IPS-NIHi7 (cell line): Measurements from ENCODE around the gene IFNL3.
"Not testable (repeated sequence)": the region's sequence is repeated elsewhere in the genome, so short reads cannot be mapped to it uniquely, and the experiment has no call there.

Experiments
- DNase-seq: peaks from one replicate; pipeline ENCODE4 v3.0.0; 2012; ENCODE audit warnings: mixed read lengths; ENCODE audit errors: extremely low spot score

Gene IFNL3

DNA sequence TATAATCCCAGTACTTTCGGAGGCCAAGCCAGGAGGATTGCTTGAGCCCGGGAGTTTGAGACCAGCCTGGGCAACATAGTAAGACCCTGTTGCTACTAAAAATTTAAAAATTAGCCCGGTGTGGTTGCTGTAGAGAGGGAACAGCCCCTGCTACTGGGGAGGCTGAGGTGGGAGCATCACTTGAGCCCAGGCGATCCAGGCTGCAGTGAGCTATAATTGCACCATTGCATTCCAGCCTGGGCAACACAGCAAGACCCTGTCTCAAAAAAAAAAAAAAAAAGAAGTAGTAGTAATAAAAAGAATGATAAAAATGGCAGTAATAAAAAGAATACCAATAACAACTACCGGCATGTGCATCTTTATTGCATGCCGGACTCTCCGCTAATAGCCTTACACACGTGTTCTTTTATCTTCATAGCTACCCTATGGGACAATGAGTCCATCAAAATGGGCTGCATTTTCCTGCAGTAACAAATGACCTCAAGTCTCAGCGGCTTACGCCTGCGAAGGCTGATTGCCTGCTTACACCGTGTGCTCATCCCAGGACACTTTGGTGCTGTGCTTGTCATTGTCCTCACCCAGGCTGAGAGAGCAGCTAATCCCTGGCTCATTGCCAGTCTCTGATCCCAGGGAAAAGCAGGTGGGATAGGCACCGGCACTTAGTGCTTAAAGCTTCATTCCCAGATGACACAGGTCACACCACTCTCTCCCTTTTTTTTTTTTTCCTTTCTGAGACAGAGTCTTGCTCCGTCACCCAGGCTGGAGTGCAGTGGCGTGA, 26.4 kb downstream of the IFNL3 start:
- no peak for DNase-seq

DNA sequence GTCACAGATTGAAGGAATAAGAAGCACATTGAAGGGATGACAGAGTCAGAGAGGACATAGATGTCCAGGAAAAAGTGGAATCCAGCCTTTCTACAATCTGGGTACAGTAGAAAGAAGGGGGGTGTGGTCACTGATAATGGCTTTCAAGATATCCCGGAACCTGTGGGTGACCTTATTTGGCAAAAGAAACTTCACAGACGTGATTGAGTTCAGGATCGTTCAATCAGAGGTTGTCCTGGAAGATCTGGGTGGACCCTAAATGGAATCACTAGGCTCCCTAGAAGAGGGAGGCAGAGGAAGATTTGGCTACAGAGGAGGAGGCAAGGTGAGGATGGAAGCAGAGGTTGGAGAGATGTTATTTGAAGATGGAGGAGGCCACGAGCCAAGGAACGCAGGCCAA, 27.7 kb downstream of the IFNL3 start:
- no peak for DNase-seq

DNA sequence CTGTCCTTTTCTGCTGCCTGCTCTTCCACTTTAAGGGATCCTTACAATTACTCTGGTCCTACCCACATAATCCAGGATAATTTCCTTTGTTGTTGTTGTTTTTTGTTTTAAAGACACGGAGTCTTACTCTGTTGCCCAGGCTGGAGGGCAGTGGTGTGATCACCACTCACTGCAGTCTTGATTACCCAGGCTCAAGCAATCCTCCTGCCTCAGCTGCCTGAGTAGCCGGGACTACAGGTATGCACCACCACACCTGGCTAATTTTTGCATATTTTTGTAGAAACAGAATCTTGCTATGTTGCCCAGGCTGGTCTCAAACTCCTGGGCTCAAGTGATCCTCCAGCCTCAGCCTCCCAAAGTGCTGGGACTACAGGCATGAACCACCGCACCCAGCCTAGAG, 29.5 kb downstream of the IFNL3 start:
- not testable (repeated sequence) for DNase-seq

DNA sequence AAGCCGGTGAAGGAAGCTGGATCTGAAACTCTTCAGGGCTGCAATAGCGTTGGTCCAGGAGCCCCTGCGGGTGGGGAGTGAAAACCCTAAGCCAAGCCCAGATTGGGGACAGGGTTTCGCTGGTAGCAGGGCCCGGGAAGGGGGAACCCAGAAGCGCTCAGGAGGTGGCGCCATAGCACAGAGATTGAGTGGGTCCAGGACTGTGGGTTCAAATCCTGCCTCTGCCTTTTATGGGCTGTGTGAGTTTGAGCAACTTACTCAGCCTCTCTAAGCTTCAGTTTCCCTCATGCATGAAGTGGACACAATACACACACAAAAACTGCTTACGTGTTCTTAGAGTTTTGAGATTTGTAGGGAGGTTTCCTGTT, 32.4 kb downstream of the IFNL3 start:
- peak; percentile 79 for DNase-seq

DNA sequence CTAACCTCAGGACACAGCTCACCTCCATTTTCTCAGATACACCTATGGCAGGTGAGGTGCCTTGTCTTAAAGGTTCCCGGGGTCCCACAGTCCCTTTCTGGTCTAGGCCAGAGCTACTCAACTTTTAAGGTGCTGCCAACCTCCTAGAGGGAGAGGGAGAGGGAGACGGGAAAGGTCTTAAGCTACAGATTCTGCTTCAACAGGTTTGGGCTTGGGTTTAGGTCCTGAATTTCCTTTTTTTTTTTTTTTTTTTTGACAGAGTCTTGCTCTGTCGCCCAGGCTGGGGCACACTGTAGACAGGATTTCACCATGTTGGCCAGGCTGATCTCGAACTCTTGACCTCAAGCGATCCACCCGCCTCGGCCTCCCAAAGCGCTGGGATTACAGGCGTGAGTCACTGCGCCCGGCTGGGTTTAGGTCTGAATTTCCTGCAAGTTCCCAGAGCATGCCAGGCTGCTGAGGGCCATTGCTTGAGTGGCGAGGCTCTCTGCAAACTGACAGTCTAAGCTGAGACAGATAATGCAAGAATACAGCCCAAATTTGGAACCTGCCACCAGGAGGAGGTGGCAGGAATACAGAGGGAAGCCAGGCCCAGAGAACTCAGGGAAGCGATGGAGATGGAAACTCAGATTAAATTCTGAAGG, 33.0 kb downstream of the IFNL3 start:
- no peak for DNase-seq

DNA sequence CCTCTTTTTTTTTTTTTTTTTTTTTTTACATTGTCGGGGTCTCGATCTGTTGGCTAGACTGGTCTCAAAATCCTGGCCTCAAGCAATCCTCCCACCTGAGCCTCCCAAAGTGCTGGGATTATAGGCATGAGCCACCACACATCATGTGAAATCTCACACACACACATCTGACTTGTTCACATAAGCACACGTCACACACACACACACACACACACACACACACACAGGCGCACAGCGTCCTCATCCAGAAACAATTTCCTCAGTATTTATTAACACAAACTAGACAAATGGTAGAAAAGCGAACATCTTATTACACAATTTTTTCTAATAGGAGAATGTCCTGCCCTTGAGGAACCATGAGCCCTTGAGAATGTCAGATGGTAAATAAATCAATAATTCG, 35.6 kb downstream of the IFNL3 start:
- no peak for DNase-seq

DNA sequence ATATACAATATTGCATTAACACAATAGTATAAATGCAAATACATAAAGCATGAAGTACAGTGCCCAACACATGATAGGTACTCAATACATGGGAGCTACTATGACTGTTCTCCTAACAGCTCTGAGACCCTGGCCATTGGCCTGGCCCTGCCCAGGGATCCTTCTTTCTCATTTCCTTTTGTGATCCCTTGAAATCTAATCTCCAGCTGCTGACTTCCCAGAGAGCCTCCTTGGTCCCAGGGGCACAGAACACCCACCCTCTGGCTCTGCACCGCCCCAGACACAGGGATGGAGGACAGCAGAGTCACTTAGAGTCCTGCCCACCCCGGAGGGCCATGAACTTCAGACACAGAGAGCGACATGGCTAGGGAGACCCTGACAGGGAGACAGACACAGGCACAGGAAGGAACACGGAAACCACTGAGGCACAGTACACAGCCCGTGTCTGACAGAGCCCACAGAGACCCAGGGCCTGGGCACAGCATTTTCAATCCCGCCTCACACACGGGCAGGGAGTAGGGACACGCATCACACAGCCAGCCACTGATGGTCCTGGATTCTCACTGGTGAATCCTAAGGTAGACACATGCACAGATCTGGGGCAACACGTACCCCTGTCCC, 36.5 kb downstream of the IFNL3 start:
- DNase-seq, result no peak

DNA sequence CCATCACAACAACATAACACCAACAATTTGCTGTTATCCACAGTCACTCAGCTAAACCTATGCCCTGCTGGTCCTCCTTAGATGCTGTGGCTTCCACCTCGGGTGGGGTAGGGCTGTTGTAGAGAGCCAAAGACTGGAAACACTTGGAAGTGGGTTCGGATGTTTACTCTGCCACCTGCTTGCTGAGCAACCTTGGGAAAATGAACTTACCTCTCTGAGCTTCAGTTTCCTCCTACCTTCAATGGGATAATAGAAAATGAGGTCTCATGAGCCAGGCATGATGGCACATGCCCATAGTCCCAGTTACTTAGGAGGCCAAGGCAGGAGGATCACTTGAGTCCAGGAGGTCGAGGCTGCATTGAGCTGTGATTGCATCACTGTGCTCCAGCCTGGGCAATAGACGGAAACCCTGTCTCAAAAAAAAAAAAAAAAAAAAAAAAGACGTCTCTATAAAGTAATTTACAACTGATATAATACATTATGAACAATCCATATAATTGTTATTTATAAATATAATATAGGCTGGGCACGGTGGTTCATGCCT, 37.4 kb downstream of the IFNL3 start:
- DNase-seq, result no peak

DNA sequence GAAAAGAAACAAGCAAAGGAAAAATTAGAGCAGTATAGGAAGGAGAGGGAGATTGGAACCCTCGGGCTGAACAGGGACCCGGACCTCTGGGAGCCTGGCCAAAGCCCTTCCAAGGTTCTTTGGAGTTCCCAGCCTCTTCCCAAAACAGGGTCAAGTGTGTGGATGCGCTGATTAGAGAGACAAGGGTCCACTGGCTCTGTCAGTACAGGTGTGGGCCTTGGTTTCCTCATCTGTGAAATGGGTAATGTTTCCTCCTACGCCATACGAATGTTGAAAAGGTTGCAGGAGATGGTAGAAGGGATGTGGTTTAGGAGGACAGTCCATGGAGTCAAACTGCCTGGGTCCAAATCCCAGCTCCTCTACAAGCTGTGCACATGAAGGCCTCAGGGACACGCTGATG, 38.7 kb downstream of the IFNL3 start:
- no peak for DNase-seq

DNA sequence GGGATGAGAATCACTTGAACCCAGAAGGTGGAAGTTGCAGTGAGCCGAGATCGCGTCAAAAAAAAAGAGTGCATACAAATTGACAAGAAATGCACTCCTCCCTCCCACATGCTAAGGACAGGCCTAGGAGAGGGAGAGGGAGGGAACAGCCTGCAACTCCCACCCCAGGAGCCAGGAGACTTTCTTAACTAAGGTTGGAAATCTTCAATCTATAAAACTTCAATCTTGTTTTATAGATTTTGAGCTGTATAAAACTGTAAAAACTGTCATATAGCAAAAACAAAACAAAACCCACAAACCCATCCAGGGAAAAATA, 39.4 kb downstream of the IFNL3 start:
- no peak for DNase-seq

DNA sequence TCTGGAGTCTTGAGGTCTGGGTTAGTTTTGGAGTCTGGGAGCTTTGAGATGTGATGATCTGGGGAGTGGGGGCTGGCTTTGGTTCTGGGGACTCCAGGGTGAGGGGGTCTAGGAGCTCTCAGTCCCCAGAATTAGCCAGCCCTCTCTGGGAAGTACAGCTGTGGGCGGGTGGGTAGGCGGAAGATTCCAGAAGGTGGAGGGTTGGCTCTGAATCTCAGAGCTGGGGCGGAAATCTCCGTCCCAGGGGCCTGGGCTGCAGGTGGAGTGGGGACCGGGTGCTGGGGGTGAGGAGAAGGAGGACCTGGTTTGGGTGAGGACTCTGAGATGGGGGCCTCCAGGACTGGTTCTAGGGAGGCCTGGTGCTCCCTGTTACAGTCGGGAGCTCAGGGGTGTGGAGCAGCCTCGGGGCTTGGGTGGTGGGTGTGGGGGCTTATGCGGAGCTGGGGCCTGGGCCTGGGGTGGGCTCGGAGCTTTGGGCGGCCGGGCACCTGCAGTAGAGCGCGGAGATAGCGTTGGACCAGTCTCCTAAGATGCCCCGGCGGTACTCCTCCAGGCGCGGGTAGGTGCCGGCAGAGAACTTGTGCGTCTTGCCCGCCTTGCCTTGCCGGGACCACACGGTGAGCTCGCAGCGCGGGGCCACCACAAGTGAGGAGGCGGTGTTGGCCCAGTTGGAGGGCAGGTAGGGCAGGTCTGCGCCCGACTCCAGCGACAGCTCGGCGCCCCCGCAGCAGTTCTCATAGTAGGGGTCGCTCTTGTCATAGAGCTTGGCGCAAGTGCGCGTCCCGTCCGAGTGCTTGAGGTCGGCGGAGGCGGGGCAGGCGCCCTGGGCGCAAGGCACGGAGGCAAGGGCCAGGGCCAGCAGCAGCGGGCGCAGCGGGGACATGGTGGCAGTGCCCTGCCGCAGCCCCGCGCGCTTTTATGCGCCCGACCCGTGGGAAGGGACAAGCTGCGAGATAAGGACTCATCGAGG, 41.1 kb downstream of the IFNL3 start, which contains the start of gene SYCN:
SYCN (minus strand) TSS at position 892 of the 970 bp plus-strand sequence; CDS start at position 883, 9 bp downstream.
- no peak for DNase-seq

DNA sequence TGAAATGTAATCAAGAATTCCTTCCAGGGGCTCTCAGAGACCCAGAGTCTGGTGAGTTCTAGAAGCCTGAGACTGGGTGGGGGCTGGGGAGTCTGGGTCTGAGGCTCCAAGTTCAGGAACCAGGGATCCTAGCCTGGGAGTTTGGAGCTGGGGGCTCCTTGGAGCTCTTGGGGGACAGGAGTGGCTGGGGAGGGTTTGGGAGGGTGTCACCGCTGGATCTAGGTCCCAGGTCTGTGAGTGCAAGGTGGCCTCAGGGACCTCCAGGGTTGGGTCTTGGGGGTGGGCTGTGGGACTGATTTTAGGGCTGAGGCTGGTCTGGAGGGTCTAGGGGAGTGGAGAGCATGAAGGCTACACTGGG, 41.8 kb downstream of the IFNL3 start:
- no peak for DNase-seq

DNA sequence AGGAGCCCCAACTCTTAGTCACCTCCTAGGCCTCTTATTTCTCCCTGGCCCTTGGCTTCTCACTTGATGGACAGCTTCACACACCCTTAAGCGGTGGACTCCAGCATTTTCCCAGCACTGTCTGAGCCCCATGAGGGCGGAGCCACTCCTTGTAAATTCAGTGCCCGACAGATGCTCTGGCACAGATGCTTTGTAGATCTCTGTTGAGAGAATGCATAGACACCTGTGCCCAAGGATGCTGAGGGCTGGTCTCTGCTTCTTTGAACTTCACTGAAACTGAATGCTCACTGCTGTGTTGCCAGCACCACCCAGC, 44.0 kb downstream of the IFNL3 start:
- DNase-seq, result no peak

DNA sequence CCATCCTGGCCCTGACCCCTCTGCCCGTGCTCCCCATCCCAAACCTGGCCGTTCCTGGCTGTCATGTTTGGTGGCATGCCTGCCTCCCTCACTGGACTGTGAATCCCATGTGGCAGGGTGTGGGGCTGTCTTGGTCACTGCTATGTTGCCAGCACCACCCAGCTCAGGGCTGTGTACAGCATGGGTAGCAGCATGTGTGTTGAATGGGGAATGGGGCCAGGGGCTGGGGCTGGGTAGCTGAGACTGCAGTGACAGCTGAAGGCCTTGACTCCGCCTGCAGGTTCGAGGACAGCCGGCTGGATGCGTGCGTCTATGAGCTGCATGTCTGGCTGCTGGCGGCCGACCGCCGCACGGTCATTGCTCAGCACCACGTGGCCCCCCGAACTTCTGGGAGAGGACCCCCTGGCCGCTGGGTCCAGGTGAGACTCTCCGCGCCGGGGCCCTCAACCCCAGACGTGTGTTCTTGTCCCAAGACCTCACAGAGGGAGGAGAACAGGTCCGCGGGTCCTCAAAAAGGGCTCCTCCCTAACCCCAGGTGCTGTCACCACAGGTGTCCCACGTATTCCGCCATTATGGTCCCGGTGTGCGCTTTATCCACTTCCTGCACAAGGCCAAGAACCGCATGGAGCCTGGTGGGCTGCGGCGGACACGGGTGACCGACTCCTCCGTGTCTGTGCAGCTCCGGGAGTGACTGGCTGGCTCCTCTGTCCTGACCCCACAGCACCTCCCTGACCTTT, 44.6 kb downstream of the IFNL3 start:
- DNase-seq, result no peak

DNA sequence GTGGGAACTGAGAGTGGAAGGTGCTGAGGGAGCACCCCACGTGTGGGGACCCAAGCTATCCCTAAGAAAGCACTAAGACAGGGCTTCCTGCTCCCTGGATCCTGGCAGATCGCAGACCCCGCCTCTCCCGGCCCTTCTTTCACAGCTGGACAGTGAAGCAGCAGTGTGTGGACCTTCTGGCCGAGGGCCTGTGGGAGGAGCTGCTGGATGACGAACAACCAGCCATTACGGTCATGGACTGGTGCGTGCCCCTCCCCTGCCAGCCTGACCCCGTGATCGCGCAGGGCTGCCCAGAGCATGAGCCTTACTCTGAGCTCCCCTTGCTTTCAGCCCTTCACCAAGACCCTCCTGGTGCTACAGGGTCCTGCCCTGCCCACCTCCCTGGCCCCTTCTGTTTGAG, 45.8 kb downstream of the IFNL3 start:
- DNase-seq, result no peak

DNA sequence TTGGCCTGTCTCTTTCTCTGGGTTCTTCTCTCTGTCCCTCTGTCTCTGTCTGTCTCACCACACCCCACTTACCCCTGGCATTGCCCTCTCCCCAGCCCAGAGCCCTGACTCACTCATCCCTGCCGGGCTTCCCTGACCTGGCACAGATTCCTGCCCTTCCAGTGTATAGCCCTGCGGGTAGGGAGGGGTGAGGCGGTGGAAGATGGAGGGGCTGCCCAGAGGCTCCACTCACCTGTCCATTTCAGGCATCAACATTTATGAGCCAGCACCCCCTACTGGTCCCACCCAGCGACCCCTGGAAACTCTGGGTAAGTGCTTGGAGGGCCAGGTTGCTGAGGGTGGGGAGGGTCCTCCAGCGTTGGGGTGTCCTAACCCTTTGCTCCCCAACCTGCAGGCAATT, 47.0 kb downstream of the IFNL3 start:
- DNase-seq, result no peak

DNA sequence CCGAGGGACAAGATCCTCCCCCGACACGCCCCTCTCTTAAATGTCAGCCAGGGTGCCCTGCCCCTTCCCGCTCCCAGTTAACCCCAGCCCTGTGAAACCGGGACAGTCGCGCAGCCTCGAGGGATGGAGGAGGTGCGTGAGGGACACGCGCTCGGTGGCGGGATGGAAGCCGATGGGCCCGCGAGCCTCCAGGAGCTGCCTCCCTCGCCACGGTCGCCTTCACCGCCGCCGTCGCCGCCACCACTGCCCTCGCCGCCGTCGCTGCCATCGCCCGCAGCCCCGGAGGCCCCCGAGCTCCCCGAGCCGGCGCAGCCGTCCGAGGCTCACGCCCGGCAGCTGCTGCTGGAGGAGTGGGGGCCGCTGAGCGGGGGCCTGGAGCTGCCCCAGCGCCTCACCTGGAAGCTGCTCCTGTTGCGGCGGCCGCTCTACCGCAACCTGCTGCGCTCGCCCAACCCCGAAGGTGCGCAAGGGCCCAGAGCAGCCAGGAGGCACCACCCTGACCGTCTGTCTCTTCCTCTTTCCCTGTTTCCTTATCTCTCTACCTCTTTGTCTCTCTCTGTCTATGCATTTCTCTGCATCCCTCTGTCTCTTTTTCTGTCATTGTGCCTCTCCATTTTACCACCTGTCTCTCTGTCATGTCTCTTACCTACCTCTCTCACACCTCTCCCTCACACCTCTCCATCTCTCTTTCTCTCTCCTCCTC, 47.8 kb downstream of the IFNL3 start, which contains the start of gene NCCRP1:
NCCRP1 (plus strand) TSS at position 105 of the 703 bp plus-strand sequence; CDS start at position 124, 19 bp downstream.
- peak; percentile 50 for DNase-seq

DNA sequence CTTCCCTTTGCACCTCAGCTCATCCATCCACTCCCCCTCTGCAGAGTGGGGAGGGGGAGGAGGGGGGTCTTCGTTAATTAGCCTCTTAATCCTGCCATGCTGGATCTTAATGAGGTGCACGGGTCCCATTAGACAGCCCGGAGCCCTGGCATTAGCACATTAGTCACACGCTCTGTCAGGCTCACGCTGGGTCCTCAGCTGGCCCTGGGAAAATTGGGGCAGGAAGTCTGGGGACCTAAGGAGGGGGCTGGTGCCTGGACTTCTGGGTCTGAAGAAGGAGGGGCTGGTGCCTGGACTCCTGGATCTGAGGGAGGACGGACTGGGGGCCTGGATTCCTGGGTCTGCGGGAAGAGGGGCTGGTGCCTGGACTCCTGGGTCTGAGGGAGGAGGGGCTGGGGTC, 48.5 kb downstream of the IFNL3 start:
- no peak for DNase-seq

DNA sequence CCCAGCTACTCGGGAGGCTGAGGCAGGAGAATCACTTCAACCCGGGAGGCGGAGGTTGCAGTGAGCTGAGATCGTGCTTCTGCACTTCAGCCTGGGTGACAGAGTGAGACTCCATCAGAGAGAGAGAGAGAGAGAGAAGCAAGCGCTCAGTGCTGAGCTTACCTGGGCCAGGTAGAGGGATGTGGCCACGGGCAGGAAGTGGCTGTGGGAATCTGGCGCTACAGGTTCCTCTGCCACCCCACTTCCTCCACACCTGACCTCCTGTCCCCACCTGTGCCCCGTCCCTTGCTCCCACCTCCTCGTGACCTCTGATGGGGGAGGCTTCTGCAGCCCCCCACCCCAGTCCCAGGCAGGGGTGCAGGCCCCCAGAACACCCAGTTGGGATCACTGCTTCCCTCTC, 49.1 kb downstream of the IFNL3 start:
- no peak for DNase-seq

DNA sequence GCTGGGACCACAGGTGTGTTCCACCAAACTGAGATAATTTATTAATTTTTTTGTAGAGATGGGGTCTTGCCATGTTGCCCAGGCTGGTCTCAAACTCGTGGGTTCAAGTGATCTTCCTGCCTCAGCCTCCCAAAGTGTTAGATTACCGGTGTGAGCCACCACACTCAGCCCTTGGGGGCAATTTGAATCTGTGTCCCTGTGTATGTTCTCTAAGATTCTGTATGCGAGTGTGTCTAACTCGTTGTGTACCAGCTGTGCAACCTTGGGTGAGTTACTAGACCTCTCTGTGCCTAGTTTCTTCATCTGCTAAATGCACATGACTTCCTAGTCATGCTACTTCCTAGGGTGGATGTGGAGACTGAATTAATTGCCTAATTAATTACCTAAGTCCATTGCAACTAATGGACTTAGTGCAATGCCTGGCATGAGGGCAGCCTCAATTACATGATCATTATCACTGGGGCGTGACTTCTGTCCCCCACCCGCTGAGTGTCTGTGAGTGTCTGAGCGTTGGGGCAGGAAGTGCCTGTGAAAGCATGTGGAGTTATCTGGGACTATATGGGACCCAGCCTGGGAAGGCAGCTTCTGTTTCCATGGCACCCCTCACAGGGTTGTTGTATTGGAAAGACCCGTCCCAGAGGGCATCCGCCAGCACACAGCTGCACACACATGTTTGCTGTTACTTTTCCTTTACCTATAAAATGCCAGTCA, 49.8 kb downstream of the IFNL3 start:
- no peak for DNase-seq
